Limb (tissue), 2 donors: ENCODE measurements around the gene APLP1.
"Not testable (repeated sequence)": the region's sequence is repeated elsewhere in the genome, so short reads cannot be mapped to it uniquely, and the experiment has no call there.

Source experiments
- DNase-seq, 2 donors: peaks; one replicate each; pipeline ENCODE4 v3.0.0-alpha.2; 2016; ENCODE audit errors: extremely low spot score in 2 of 2

The APLP1 gene

DNA sequence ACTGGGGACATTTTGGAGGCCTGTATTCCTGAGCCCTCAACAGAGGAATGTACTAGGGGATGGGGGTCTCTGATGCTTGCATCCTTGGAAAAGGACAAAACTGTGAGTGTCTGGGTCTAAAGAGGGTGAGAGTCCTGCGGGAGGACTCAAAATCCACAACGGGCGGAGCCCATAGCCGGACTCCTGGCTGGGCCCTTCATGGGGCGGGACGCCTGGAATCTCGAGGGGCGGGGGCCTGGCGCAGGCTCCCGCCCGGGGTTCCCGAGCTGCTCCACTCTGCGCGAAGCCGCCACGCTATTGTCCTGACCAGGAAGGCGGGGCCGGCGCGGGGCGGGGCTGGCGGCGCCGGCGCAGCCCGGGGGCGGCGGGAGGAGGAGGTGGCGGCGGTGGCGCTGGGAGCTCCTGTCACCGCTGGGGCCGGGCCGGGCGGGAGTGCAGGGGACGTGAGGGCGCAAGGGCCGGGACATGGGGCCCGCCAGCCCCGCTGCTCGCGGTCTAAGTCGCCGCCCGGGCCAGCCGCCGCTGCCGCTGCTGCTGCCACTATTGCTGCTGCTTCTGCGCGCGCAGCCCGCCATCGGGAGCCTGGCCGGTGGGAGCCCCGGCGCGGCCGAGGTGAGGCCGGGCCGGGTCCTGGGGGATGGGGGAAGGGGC, at the start of gene APLP1:
Gene APLP1, plus strand, starts transcription at position 403 of the 651 bp plus-strand sequence. Its CDS starts 63 bp downstream, at position 466.
- DNase-seq: peak; percentile 32 to 85

DNA sequence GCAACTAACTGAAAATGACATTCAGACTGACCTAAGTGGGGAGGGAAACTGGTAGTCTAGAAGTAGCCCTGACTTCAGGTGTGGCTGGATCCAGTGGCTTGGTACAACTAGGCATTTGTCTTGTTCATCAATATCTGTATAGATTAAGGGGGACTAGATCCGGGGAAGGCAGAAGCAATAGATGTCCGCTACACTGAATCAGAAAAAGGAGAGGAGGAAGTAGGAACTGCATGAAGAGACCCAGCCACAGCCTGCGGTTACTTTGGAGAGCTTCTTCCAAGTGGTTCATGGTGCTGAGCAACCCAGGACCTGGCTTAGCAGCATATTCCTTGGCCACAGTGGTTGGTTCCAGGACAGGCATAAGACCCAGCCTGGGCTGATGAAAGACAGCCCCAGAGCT, 45.8 kb upstream of the APLP1 start:
- DNase-seq: no peak

DNA sequence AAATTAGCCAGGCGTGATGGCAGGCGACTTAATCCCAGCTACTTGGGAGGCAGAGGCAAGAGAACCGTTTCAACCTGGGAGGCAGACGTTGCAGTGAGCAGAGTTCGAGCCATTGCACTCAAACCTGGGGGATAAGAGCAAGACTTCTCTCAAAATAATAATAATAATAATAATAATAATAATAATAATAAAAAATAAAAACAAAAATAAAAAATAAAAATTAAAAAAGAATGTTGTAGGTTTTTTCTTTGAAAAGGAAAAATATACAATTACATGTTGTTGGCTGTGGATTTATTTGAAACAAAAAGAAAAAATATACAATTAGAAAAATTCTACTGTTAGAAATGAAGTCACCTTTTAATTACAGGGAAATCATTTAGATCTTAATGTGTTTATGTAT, 44.2 kb upstream of the APLP1 start:
- no peak for DNase-seq

DNA sequence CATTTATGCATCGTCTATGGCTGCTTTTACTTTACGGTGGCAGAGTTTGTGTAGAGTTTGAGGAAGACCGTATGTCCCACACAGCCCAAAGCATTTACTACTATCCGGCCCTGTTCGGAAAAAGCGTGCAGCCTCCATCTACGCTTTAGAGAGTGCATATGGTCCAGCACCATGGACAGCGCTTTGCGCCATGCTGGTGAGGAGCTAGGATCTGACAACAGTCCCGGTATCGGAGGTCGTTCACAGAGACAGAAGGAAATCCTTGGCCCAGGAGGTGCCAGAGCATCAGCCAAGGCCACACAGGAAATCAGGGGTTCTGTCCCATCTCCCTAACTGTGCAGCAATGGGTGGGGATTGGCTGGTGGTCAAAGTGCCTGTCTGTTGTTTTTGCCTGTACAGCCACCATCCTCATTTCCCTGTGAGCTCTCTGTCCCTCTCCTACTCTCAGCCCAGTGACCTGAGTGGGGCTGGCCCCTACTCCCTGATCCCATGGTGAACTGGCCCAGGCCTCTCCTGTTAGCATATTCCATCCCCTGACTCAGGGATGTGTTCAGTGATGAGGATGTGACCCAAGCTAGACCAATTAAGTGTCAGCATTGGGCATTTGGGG, 39.6 kb upstream of the APLP1 start:
- DNase-seq: peak; percentile 59 to 81

DNA sequence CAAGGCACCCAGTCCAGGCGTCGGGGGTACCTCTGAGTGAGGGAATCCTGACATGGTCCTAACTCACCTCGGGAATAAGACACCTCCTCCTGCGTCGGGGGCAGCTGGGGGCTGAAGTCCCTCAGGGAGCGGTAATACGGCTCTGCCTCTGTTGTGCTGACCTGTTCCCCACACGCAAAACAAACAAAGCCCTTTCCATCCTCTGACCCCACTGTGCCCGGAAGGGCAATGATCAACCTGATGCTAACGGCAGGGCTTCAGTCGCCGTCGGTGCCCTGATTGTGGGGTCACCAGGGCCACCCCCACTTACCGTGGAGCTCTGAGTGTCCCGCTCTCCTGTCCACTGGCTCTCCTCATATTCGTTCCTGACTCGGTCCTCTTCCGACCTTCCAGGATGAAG, 37.4 kb upstream of the APLP1 start:
- DNase-seq: no peak

DNA sequence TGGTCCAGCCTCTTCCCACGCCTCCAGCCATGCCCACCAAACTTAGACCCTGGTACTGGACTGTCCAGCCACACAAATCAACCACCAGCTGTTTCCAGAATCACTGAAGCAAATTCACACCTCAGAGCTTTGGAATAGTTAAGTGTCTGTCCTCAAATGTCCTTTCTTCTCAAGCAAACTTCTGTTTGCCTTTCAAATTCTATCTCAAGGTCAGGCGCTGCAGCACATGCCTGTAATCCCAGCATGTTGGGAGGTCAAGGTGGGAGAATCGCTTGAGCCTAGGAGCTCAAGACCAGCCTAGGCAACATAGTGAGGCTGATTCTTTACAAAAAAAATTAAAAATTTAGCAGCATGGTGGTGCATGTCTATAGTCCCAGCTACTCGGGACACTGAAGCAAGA, 36.3 kb upstream of the APLP1 start:
- no peak for DNase-seq

DNA sequence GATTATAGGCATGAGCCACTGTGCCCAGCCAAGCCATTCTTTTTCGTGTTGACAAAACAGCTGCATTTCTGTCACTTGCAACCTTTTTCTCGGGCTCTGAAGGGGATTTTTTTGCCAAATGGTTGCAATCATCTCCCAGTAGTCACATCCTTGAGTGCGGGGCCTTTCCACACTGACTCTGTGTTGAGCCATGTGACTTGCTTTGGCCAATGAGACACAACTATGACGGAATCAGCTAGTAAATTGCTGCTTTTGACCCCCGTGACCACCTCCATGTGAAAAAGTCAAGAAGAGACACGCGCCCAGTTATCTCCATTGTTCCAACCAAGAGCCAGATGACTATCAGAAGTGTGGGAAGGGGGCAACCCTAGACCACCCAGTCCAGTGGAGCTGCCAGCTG, 34.4 kb upstream of the APLP1 start:
- DNase-seq: no peak

DNA sequence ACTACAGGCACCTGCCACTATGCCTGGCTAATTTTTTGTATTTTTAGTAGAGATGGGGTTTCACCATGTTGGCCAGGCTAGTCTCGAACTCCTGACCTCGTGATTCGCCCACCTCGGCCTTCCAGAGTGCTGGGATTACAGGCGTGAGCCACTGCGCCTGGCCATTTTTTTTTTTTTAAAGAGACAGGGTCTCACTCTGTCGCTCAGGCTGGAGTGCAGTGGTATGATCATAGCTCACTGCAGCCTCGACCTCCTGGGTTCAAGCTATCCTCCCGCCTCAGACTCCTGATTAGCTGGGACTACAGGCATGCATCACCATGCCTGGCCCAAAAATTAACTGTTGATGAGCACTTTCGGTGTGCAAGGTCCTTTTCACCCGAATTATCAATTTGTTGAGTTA, 32.3 kb upstream of the APLP1 start:
- DNase-seq: not testable (repeated sequence)

DNA sequence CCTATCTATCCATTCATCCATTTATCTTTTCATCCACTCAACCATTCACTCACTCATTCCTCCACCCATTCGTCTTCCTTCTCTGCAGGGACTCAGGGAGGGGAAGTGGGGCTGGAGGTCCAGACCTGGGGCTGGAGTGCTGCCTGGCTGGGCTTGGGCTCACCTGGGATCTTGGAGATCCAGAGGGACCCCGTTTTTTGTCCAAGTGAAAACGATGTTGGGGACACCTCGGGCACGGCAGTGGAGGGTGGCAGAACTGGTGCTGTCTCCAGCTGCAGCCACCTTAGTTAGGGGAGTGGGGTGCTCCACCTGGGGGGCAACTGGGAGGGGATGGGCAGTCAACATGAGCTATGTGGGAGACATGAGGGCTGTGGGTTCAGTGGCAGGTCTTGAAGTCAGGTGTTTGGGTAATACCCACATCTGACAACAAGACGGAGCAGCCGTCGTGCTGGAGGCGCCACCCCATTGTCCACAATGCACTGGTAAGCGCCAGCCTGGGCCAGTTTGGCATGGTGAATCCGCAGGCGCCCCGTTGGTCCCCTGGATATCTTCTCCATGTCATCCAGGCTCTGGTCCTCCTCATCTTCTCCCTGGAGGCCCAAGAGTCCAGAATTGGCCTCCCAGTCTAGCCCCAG, 26.3 kb upstream of the APLP1 start:
- no peak for DNase-seq

DNA sequence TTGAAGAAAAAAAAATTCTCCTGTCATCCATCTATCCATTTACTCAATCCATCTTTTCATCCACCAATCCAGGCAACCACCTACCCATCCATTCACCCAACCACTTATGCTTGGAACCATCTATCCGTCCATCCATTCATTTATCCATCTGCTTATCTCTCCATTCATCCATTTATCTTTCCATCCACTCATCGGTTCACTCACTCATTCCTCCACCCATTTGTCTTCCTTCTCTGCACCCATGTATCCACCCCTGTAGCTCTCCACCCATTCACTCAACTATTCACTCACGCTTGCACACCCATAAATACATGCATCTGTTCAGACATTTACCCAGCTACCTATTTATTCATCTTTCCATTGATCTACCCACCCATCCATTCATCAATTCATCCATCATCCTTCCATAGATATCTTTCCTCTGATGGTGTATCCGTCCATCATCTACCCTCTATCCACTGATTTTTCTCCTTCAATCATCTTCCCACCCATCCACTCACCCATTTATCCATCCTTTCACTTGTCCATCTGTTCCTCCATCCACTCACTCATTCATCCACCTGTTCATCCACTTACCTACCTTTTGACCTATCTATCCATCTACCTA, 25.6 kb upstream of the APLP1 start:
- no peak for DNase-seq

DNA sequence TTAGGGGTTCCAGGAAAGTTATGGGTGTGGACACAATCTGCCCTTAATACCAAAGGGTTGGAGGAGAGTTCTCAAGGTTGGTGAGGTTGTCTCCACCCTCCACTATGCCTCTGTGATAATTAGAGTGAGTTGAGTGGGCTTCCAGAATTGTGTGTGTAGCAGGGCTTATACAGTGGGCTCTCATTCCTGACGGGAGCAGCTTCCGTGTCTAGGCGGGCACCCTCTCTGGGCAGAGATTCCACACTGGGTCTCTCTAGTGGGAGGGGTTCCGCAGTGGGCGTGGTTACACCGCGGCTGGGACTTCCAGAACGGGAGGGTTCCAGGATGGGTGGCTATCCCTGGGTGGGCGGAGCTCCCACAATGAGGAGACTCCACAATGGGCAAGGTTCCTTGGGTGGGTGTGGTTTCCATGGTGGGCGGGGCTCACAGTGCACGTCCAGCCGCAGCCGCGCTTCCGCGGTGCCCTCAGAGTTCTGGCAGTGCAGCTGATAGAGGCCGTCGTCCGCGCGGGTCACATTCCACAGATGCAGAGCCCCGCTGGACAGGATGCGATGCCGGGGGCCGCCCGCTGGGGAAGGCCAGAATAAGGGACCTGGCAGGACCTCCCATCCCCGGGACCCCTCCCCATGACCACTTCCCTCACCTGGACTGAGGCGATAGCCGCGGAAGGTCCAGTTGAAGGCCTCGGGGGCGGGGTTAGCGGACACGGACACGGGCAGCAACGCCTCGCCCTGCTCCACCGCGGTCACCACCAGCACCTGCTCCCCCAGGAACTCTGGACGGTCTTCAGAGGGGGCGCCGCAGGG, 24.5 kb upstream of the APLP1 start:
- no peak for DNase-seq

DNA sequence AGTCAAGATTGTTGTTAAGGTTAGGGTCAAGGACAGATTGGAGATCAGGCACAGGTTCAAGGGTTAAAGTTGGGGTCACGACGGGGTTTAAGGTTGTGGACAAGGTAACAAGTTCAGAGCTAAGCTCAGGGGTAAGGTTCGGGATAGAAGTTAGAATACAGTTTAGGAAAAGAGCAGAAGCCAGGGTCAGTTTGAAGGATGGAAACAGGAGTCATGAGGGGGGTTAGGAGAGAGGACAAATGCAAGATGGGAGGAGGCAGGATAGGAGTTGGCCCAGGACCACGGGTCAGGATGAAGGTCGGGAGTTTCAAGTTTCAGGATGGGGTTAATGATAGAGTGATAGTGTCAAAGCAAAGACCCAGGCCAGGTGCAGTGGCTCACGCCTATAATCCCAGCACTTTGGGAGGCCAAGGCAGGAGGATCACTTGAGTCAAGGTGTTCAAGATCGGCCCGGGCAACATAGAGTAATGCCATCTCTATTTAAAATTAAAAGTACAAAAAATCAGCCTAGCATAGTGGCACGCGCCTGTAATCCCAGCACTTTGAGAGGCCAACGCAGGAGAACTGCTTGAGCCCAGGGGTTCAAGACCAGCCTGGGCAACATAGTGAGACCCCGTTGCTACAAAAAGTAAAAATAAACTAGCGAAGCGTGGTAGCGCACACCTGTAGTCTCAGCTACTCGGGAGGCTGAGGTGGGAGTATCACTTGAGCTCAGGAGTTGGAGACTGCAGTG, 23.7 kb upstream of the APLP1 start:
- DNase-seq: no peak

DNA sequence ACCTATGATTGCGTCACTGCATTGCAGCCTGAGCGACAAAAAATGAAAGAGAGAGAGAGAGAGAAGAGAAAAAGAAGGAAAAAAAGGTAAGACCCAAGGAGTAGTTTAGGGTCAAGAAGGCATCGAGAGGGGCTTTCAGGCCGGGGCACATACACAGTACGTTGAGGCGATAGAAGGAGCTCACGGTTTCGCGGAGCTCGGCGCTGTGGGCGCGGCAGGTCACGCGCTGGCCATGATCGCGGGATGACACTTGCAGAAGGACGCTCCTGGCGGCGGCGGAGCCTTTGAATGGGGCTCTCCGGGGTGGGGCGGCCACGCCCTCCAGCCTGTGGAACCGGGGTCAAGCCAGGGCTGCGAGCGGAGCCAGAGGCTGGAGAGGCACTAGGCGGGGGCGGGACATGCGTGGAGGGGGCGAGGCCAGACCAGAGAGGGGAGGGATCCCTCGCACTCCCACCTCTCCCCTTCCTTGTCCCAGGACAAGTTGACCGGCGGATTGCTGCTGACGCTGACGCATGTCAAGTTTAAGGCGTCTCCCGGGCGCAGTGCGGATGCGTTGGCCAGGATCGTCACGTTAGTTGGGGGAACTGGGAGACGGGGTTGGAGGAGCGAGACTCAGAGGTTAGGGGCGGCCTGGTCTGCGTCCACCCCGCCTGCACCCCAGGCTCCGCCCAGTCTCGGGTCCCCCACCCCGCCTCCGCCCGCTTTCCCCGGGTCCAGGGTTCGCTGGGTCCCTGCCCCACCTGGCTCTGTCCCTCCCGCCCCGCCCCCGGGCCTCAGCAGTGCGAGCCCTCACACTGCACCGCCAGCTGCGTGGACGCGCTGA, 22.9 kb upstream of the APLP1 start:
- no peak for DNase-seq

DNA sequence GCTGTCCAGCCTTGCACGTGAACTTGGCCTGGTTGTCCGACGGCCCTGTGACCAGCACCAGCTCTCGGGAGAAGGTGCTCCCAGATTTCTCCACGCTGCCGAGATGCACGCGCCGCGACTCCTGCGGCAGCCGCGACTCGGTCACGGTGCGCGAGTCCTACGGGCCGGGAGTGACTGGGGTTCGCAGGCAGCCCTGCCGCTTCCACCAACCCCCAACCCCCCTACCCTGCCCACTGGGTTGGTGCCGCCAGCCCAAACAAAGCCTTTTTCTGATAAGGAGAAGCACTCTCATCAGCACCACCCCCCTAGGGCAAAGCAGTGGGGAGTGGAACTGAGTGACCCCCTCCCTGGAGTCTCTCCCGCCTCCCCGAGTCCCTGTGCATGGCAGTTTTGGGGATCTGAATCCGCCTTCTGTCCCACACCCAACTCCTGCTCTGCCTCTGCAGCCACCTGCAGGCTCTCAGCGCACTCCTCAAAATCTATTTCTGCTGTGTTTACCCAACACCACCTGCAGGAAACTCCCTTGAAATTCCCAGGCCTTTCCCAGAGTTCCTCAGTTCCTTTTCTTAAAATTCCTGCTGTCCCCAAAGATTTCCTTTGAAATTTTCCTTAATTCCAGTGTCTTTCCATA, 22.2 kb upstream of the APLP1 start:
- no peak for DNase-seq

DNA sequence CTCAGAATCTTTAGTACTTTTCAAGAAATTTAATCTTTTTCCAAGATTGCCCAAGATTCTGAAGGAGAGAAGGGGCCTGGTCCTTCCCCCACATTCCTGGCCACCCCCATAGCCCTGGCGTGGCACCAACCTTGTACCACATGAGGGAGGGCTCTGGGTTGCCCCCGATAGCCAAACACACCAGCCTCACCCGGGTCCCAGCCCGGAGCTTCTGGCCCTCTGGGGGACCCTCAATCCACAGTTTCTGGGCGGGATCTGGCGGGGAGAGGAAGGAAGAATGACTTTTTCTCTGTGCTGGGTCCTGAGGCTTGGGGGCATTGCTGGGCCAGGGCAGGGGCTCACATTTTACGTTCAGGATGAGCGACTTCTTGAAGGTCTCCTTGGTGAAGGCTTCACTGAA, 20.5 kb upstream of the APLP1 start:
- no peak for DNase-seq

DNA sequence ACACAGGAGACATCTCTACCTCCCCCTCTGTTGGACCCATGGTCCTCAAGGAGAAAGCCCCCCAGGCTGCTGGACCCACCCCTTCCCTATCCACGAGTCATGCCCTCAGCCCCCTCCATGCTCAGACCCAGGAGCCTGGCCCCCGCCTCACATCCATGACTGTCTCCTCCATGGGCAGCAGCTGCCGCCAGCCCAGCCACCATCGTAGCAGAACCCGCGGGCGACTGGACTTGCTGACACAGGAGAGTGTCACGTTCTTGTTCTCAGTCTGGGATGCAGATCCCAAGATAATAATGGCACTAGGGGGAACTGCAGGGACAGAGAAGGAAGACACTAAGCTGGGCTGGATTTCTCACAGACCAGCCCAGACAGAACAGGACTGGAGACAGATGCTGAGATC, 19.9 kb upstream of the APLP1 start:
- DNase-seq: no peak

DNA sequence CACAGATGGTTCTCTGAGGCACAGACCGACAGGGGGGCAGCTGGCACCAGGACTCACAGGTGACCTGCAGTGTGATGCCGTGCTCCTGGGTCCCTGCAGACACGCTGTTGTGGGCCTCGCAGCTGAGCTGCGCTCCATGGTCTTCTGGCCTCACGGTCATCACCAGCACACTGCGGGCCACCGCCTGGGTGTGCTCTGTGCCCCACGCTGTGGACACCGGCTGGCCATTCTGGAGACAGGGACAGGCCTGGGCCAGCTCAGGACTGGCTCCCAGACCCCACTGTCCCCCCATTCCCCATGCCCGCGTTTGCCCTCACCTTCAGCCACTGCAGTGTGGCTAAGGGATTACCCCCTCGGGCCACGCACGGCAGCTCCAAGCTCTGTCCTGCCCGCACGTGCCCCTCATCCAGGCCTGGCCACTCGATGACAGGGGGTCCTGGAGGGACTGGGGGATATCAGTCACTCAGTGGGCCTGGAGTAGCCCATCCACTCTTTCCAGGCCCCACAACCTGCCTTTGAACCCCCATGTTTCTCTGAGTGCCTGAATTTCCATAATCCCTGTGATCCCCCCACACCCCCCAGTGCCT, 19.4 kb upstream of the APLP1 start:
- DNase-seq: no peak

DNA sequence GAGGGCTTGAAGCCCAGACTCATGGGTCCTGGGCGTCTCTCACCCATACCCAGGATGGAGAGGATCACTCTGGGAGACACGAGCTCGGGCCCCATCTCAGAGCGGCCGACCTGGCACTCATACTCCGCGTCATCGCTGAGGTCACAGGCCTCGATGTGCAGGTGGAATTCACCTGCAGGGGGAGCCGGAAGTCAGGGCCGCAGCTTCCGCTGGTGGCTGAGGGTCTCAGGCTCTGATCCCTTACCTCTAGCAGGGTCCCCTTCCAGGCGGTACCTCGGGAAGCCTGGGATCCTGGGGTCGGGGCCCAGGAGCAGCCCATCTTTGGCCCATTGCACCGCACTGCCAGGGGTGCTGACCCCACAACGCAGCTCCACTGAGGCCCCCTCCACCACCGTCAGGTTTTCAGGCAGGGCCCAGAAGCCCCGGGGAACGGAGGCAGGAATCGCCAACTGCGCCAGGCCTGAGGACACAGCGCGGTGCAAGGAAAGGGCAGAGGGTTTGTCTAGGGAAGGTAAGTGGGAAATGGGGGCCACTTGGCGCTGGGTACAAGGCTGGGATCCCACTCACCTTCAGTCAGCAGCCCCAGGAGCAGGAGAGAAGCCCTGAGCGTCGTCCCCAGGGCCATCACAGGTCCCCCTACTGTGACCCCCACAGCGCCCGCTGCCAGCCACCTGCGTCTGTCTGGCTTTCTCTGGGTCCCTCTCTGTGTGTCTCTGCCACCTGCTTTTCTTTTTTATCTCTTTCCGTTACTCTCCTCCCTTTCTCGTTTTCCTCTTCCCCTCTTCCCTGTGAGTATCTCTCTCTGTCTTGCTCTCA, 17.0 kb upstream of the APLP1 start:
- no peak for DNase-seq
